ENCODE data around the gene ZMYND8. TPM values are rescaled to one million over a fixed set of nuclear protein-coding genes. Genes with fewer than 3 reads are reported as not detected.
A peak's percentile ranks its signal among the peaks of the same experiment; 100 is the strongest.

Gene ZMYND8
- total and polyA plus RNA-seq, 2 of the 8 experiments (the other 6 are each of a cell fraction or from before 2014, with no cell fraction given): 50.5 to 163 TPM

DNA sequence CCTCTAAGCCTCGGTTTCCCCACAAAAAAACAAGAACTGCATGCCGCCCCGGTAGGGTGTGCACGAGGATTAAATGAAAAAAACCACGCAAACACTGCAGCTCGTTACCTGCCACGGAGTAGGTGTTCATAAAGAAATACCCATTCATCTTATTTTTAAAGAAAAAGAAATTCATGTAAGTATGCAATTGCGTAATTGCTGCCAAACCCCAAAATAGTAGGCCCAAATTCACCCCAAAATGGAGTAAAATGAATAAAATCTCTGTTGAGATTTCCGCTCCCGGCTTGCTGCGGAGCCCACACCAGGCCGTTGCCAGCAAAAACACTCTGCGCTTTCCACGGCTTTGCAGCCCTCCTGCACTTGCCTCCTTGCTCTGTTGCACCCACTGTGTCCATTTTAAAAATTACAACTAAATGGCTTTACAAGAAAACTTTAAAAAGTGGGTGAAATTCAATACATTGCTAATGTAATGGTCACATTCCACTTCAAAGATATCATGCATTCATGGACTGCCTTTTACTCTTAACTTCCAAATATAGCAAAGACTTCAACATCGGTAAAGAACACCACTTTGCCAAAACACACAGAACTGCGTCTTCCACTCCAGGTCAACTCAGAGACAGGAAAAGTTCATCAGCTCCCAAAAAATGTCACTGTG, 125.0 kb downstream of the ZMYND8 start:
- Histone ChIP-seq H4K8ac (ENCODE audit: extremely low read depth, insufficient read depth, low read length) (no peak overlapping the region), H2BK15ac (ENCODE audit: low read length) (no peak overlapping the region), H2AK5ac (ENCODE audit: low read depth, low read length) (no peak overlapping the region), H4K5ac (ENCODE audit: insufficient read length, low read depth, low read length) (no peak overlapping the region), H3K56ac (replicated peaks; ENCODE audit: insufficient read length, low read depth, low read length) (no peak overlapping the region), H3K79me2 (ENCODE audit: control insufficient read depth in 1 of 2, insufficient read depth in 2 of 2, low read length in 2 of 2) (peaks cover 0 to 9% of the 10 kb centered on the region in 2 experiments; a peak in 1 of 4 replicates), H2BK20ac (ENCODE audit: low read length) (no peak overlapping the region), H3K4me1 (replicated peaks in 1 of 4; ENCODE audit: control insufficient read depth in 3 of 4, insufficient read depth in 4 of 4, low read length in 3 of 4) (peaks cover 0 to 2% (median 0%) of the 10 kb centered on the region in 4 experiments; a peak in 2 of 7 replicates), H3K79me1 (ENCODE audit: low read depth, low read length) (peaks cover 3% of the 10 kb centered on the region; the same call in 1 of the 2 replicates), H3K9ac (replicated peaks in 1 of 4; ENCODE audit: extremely low read depth in 1 of 4, low read depth in 3 of 4, low read length in 3 of 4) (no peak overlapping the region), H2BK120ac (replicated peaks; ENCODE audit: low read depth, low read length) (no peak overlapping the region), H3K27me3 (replicated peaks in 1 of 4; ENCODE audit: control insufficient read depth in 3 of 4, extremely low read depth in 1 of 4, insufficient read depth in 3 of 4, low read length in 3 of 4) (no peaks in the 10 kb centered on the region), H4K91ac (replicated peaks; ENCODE audit: insufficient read length, low read length) (no peak overlapping the region), H3K36me3 (ENCODE audit: control insufficient read depth in 2 of 4, insufficient read depth in 4 of 4, low read length in 3 of 4) (peaks cover 44 to 92% (median 73%) of the 10 kb centered on the region in 4 experiments), H2AFZ (ENCODE audit: low read length) (no peak overlapping the region), H3K4ac (replicated peaks; ENCODE audit: insufficient read length, low read depth, low read length) (no peak overlapping the region), H3K4me3 (ENCODE audit: extremely low read depth in 1 of 4, insufficient read depth in 2 of 4, low read depth in 3 of 4, low read length in 4 of 4) (no peak overlapping the region), H3K9me3 (ENCODE audit: insufficient read depth in 2 of 2, low read depth in 1 of 2, low read length in 1 of 2) (no peaks in the 10 kb centered on the region), H3K23ac (ENCODE audit: insufficient read length) (no peak overlapping the region), H2BK12ac (ENCODE audit: low read depth, low read length) (no peak overlapping the region), H2BK5ac (ENCODE audit: low read depth, low read length) (no peak overlapping the region), H3K4me2 (ENCODE audit: insufficient read depth in 1 of 2, low read depth in 2 of 2, low read length in 2 of 2) (no peak overlapping the region), H3K27ac (ENCODE audit: low read depth, low read length) (no peak overlapping the region), H3K18ac (ENCODE audit: extremely low read depth, low read length) (no peak overlapping the region), H3K23me2 (ENCODE audit: low read depth, low read length) (no peaks in the 10 kb centered on the region), H3K14ac (ENCODE audit: insufficient read length) (no peak overlapping the region), H4K20me1 (replicated peaks in 1 of 2; ENCODE audit: control insufficient read depth in 1 of 2, insufficient read depth in 2 of 2, low read length in 2 of 2) (peaks cover 0 to 2% of the 10 kb centered on the region in 2 experiments)
- CTCF ChIA-PET (ENCODE audit: partially characterized antibody): interaction anchor here (0.8 to 1.8 kb wide), 3 partner anchors 8 to 24 kb away, joined by 4 to 6 read pairs (median 6); no protein-coding TSS in a partner anchor
- FAIRE-seq: no peak
- no peak for DNase-seq (ENCODE audit: low read depth in 1 of 2, low spot score in 2 of 2)
- 98% methylated on average over 16 of the region's 16 CpGs; no CpG with 5 or more reads in 1 of the 2 experiments for WGBS, 2 experiments (ENCODE audit: extremely low coverage in 1 of 2, insufficient coverage in 1 of 2, insufficient read length in 1 of 2, insufficient replicate concordance in 2 of 2, low coverage in 1 of 2, low lambda C conversion rate in 2 of 2, missing lambda C conversion rate in 1 of 2)
- POLR2A ChIA-PET (ENCODE audit: partially characterized antibody): interaction anchor here (0.6 to 1.4 kb wide), 2 partner anchors 14 to 185 kb away, joined by 3 to 6 read pairs; no protein-coding TSS in a partner anchor
- TF ChIP-seq CEBPB (IDR thresholded peaks at IDR 0.05; ENCODE audit: low read depth, low read length) (peak; percentile 45; the same call in 1 of the 2 replicates), JUND (IDR thresholded peaks at IDR 0.05; ENCODE audit: low read length) (no peak), CBX8 (IDR thresholded peaks at IDR 0.05; ENCODE audit: borderline replicate concordance, low read depth, low read length) (no peak), RXRA (IDR thresholded peaks at IDR 0.05; ENCODE audit: insufficient read depth, low read depth, low read length) (no peak)
- TF ChIP-seq, protein P1, sequence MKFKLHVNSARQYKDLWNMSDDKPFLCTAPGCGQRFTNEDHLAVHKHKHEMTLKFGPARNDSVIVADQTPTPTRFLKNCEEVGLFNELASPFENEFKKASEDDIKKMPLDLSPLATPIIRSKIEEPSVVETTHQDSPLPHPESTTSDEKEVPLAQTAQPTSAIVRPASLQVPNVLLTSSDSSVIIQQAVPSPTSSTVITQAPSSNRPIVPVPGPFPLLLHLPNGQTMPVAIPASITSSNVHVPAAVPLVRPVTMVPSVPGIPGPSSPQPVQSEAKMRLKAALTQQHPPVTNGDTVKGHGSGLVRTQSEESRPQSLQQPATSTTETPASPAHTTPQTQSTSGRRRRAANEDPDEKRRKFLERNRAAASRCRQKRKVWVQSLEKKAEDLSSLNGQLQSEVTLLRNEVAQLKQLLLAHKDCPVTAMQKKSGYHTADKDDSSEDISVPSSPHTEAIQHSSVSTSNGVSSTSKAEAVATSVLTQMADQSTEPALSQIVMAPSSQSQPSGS (IDR thresholded peaks at IDR 0.05; ENCODE audit: low read length): no peak

Measured in H1 (cell line).